GM12872 (cell line): ENCODE measurements around the gene AQP1.

ENCODE experiments used
- TF ChIP-seq, protein P1 (sequence below): IDR thresholded peaks from 3 replicates; pipeline ENCODE4 v1.5.1; 2011; ENCODE audit warnings: low read depth, mild to moderate bottlenecking, low read length, moderate library complexity; ENCODE audit not compliant: insufficient read depth

The AQP1 gene

DNA sequence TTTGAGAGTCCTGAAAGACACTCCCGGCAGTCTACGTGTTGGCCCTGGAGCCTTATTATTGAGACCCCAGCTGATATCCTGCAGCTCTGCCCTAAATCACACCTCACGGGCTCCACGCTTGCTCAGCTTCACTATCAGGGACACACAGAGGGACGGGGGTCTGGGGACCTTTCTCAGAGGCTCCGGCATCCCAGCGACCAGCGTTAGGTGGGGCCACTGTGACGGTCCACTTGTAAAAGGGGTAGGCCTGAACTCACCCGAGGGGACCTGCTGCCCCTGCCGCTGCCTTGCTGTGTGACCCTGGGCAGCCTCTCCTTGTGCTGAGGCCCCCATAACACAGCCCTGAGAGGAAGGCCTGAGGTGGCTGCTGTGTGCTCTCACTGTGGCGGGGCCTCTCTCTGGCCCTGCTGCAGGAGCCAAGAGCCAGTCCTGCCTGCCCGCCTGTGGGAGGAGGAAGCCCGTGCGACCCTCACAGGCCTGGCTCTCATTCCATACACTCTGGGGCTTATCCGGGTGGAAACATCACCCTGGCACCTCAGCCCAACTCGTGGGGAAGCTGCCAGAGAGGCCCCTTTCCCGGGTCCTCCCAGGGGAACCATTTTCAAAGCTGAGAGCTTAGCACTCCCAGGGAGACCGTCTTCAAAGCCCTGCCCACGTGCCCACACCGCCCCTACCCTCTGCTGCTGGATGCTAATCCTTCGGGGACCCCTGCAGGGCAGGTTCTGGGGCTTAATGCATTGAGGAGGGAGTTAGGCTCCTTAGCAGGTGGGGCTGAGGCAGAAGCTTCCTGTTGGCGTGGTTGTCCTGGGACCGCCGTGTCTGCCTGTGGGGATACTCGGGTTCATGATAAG, 21.7 kb downstream of the AQP1 start:
- TF ChIP-seq, protein P1, sequence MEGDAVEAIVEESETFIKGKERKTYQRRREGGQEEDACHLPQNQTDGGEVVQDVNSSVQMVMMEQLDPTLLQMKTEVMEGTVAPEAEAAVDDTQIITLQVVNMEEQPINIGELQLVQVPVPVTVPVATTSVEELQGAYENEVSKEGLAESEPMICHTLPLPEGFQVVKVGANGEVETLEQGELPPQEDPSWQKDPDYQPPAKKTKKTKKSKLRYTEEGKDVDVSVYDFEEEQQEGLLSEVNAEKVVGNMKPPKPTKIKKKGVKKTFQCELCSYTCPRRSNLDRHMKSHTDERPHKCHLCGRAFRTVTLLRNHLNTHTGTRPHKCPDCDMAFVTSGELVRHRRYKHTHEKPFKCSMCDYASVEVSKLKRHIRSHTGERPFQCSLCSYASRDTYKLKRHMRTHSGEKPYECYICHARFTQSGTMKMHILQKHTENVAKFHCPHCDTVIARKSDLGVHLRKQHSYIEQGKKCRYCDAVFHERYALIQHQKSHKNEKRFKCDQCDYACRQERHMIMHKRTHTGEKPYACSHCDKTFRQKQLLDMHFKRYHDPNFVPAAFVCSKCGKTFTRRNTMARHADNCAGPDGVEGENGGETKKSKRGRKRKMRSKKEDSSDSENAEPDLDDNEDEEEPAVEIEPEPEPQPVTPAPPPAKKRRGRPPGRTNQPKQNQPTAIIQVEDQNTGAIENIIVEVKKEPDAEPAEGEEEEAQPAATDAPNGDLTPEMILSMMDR: no peak

DNA sequence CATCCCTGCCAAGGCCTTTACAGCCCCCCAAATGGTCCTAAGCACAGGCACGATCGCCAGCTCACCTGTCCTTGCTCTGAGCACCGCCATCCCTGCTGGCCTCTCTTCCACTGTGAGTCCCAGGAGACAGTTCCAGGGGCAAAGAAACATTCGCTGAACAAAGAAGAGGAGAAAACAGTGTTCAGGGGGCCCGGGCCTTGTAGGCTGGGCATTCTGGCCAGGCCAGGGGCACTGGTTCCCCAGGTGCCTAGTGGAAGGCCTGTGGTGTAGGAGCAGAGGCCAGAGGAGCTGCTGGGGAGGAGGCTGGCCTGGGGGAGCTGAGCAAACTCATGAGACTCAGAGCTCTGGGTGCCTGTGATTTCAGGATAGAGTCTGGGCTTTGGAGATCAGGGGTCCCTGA, 22.6 kb downstream of the AQP1 start:
- TF ChIP-seq, protein P1: no peak

DNA sequence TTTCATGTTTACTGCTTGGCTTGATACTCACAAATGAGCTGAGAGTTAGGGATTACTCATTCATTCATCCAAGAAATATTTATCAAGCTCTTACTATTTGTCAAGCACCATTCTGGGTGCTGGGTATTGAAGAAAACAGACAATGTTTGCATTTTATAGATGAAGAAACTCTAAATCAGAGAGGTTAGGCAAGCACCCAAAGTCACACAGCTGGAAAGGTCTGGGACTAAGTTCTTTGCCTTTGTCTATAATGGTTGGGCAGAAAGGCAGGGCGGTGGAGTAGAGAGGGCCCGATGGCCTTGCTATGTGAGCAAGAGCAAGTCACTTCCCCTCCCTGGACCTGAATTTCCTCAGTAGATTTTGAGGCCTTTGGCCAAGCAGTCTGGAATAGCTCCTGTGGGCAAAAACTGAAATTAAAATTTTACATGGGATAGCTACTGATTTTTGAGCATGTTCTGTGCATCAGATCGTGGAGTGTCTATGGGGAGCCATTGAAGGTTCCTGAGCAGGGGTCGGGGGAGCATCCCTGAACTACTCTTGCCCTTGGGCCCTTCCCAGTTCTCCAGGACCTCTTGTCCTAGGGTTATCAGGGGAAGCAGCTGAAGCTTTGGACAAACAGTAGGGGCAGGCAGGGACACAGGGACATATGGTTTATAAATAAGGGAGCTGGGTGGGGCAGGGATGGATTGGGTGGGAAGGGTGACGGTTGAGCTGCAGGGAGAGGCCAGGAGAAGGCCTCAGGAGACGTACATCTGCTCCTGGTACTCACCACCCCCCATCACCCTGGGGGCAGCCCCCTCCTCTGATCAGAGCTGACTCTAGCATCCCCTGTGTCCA, 23.3 kb downstream of the AQP1 start:
- TF ChIP-seq, protein P1: no peak

DNA sequence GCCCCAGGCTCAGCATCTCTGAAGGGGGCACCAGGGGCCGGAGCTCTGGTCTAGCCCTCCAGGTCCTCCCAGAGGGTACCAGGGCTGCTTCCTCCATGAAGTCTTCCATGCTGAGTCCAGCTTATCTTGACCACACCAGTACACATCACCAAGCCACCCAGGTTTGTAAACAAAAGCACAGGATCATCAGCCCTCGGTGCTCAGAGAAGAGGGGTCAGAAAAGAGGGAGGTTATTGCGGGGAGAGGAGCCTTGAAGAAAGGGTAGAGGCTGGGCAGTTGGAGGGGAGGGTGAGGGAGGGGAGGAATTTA, 23.9 kb downstream of the AQP1 start:
- TF ChIP-seq, protein P1: no peak

DNA sequence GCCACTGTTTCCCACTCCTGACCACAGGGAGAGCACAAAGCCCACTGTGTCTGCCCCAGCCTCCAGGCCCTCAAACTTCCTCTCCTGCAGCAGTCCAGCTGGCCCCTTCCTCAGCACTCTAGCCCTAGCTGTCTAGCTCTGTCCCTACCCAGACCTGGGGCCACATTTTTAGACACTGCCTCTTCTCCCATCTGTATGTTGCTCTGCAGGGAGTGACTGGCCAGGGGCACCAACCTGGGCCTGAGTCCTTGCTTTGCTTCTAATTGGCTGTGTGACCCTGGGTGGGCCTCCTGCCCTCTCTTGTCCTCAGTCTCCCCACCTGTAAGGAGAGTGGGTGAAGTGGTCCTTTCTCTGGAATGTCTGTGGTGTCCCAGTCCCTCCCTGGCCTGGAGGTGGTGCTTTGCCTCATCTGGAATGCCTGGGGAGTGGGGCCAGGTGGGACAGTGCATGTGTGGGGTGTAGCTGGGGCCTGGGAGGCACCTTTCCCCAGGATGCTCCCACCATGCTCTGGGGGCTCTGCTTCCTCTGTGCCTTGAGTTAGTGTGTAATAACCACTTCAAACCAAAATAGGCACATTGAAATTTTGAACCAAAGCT, 25.1 kb downstream of the AQP1 start:
- TF ChIP-seq, protein P1: no peak

DNA sequence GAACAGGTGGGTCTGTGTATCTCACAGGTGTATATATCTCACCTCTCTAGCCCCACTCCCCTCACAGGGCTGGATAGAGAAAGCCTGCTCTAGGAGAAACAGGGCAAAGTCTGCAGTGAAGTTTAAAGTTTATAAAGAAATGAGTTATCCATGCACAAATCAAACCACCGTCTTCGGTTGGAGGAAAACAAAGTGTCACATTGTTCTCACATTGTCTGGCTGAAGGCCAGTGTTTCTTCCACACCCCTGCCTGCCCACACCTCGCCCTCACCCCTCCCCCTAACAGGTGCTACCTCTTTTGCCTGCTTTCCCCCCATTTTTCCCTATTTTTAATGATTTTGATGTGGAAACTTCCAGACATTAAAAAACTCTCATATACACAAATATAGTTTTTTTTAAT, 25.8 kb downstream of the AQP1 start:
- TF ChIP-seq, protein P1: no peak
